ENCODE data around the gene GAS7. TPM values are rescaled to one million over a fixed set of nuclear protein-coding genes. Genes with fewer than 3 reads are reported as not detected.

Gene GAS7
- total RNA-seq, 1 donor from 2014 or later: 2.0 TPM

DNA sequence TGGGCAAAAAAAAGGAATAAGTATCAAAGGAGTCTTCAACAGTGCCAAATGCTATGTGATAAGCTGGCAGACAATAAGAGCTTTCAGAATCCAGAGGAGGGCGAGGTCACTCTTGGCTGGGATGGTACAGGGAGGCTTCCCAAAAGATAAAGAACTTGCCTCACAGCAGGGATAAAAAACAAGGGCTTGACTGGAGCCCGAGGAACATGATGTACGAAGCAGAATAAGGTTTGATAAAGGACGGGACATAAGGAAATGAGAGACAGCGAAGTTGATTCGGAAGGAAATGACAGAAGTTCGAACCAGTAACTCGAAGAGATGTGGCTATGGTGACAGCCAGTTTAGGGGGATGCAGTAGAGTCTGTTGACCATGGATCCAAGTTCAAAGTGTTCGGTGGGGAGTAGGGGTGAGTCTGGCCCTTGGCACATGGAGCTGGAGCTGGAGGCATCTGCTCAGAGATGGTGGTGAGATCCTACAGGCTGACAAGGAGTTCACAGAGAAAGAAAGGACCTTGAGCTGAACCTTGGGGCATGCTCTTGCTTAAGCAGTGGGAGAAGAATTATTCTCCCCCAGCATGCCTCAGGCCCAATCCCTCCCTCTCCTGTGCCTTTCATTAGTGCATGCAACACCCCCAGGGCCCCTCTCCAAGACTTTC lies 155.7 kb downstream of the GAS7 start:
- Mint-ChIP-seq H3K4me3 (ENCODE audit: unreplicated experiment) (no peak overlapping the region), H3K27me3 (ENCODE audit: unreplicated experiment) (no peaks in the 10 kb centered on the region), H3K9me3 (ENCODE audit: unreplicated experiment) (no peaks in the 10 kb centered on the region), H3K4me1 (ENCODE audit: low read depth, unreplicated experiment) (no peaks in the 10 kb centered on the region), H3K27ac (ENCODE audit: unreplicated experiment) (no peak overlapping the region), H3K36me3 (ENCODE audit: unreplicated experiment) (no peaks in the 10 kb centered on the region)
- no peak for DNase-seq
- TF ChIP-seq, protein P1, sequence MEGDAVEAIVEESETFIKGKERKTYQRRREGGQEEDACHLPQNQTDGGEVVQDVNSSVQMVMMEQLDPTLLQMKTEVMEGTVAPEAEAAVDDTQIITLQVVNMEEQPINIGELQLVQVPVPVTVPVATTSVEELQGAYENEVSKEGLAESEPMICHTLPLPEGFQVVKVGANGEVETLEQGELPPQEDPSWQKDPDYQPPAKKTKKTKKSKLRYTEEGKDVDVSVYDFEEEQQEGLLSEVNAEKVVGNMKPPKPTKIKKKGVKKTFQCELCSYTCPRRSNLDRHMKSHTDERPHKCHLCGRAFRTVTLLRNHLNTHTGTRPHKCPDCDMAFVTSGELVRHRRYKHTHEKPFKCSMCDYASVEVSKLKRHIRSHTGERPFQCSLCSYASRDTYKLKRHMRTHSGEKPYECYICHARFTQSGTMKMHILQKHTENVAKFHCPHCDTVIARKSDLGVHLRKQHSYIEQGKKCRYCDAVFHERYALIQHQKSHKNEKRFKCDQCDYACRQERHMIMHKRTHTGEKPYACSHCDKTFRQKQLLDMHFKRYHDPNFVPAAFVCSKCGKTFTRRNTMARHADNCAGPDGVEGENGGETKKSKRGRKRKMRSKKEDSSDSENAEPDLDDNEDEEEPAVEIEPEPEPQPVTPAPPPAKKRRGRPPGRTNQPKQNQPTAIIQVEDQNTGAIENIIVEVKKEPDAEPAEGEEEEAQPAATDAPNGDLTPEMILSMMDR (IDR thresholded peaks at IDR 0.05; ENCODE audit: partially characterized antibody, unreplicated experiment): no peak

DNA sequence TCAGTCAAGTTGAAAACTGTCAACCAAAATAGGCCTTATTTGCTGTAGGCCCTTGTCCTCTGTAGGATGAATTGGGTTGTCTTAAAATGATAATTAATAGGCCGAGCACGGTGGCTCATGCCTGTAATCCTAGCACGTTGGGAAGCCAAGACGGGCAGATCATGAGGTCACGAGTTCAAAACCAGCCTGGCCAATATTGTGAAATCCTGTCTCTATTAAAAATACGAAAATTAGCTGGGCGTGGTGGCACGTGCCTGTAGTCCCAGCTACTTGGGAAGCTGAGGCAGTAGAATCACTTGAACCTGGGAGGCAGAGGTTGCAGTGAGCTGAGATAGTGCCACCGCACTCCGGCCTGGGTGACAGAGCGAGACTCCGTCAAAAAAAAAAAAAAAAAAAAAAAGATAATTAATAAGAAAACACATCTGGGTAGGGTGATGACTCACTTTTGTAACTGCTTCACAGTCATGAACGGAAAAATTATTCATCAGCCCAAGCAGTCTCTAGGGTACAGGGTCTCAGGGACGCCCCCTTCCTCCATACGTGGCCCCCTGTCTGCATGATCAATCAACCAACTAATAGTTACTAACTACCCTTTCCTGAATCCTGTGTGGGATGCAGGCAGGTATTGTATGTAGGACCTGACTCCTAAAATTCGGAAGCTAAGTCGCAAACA lies 156.4 kb downstream of the GAS7 start:
- H3K36me3 Mint-ChIP-seq (ENCODE audit: unreplicated experiment): no peaks in the 10 kb centered on the region
- H3K4me3 Mint-ChIP-seq (ENCODE audit: unreplicated experiment): no peak overlapping the region
- no peak for DNase-seq
- H3K27me3 Mint-ChIP-seq (ENCODE audit: unreplicated experiment): no peaks in the 10 kb centered on the region
- H3K27ac Mint-ChIP-seq (ENCODE audit: unreplicated experiment): no peak overlapping the region
- H3K4me1 Mint-ChIP-seq (ENCODE audit: low read depth, unreplicated experiment): no peaks in the 10 kb centered on the region
- TF ChIP-seq, protein P1 (IDR thresholded peaks at IDR 0.05; ENCODE audit: partially characterized antibody, unreplicated experiment): no peak
- no peaks in the 10 kb centered on the region for H3K9me3 Mint-ChIP-seq (ENCODE audit: unreplicated experiment)

DNA sequence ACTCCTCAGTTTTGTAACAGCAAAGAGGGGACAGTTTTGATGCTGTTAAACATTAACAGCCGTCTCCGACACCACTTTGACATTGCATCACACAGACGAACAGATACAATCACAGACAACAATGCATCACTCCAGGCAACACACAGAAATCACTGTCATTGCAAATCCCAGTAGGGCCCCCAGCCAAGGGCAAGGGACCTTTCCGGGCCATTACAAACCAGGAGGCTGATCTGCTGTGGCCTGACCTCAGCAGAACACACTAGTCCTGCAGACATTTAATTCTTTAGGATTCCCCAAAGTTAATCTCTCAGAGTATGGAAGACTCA lies 157.2 kb downstream of the GAS7 start:
- H3K27me3 Mint-ChIP-seq (ENCODE audit: unreplicated experiment): no peaks in the 10 kb centered on the region
- no peaks in the 10 kb centered on the region for H3K9me3 Mint-ChIP-seq (ENCODE audit: unreplicated experiment)
- H3K36me3 Mint-ChIP-seq (ENCODE audit: unreplicated experiment): no peaks in the 10 kb centered on the region
- H3K4me1 Mint-ChIP-seq (ENCODE audit: low read depth, unreplicated experiment): no peaks in the 10 kb centered on the region
- TF ChIP-seq, protein P1 (IDR thresholded peaks at IDR 0.05; ENCODE audit: partially characterized antibody, unreplicated experiment): no peak
- H3K27ac Mint-ChIP-seq (ENCODE audit: unreplicated experiment): no peak overlapping the region
- no peak overlapping the region for H3K4me3 Mint-ChIP-seq (ENCODE audit: unreplicated experiment)
- DNase-seq: no peak

DNA sequence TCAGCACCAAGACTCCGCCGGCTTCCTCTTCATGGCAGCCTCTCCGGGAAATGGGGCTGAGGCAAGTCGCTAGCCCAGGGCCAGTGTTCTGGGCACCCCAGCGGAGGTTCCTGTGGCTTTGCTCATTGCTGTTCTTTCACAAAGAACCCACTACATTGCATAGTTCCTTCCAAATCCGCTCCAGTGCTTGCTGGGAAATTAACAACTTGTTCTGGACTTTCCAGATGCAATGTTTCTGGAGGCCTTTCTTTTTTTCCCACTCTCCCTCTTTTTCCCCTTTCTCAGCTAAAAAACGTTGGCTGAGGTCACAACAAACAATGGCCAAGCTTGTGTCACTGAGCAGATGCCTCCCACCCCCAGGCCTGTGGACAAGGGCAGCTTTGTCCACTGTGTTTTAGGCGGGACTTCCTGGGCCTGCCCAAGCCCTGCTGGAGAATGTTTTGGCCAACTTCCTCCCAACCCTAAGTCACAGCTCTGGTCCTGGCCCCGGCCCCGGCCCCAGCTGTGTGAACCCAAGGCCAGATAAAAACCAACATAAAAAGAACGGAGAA lies 161.8 kb downstream of the GAS7 start:
- no peaks in the 10 kb centered on the region for H3K36me3 Mint-ChIP-seq (ENCODE audit: unreplicated experiment)
- TF ChIP-seq, protein P1 (IDR thresholded peaks at IDR 0.05; ENCODE audit: partially characterized antibody, unreplicated experiment): no peak
- H3K27me3 Mint-ChIP-seq (ENCODE audit: unreplicated experiment): peaks cover 3% of the 10 kb centered on the region
- no peak for DNase-seq
- peaks cover 2% of the 10 kb centered on the region for H3K9me3 Mint-ChIP-seq (ENCODE audit: unreplicated experiment)
- no peak overlapping the region for H3K4me3 Mint-ChIP-seq (ENCODE audit: unreplicated experiment)
- H3K4me1 Mint-ChIP-seq (ENCODE audit: low read depth, unreplicated experiment): peaks cover 1% of the 10 kb centered on the region
- H3K27ac Mint-ChIP-seq (ENCODE audit: unreplicated experiment): no peak overlapping the region

DNA sequence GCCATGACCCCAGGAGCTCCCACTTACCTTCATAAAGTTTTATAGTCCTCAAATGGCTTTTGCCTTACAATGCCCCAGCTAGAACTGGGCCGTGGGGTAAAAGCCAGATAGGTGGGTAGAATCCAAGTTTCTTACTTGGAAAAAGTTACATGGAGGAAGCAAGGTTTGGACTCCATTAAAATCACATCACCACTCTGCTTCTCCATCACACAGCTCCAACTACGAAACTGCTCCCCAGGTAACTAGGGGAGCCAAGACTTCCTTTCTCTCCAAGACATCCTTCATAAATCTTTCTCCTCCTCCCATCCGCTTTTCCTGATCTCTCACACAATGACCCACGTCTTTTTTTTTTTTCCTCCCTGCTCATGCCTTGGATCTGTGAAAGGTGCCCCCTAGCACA lies 162.5 kb downstream of the GAS7 start:
- Mint-ChIP-seq H3K27me3 (ENCODE audit: unreplicated experiment) (peaks cover 3% of the 10 kb centered on the region), H3K27ac (ENCODE audit: unreplicated experiment) (no peak overlapping the region), H3K9me3 (ENCODE audit: unreplicated experiment) (peaks cover 2% of the 10 kb centered on the region), H3K4me3 (ENCODE audit: unreplicated experiment) (no peak overlapping the region), H3K36me3 (ENCODE audit: unreplicated experiment) (no peaks in the 10 kb centered on the region), H3K4me1 (ENCODE audit: low read depth, unreplicated experiment) (peaks cover 1% of the 10 kb centered on the region)
- TF ChIP-seq, protein P1 (IDR thresholded peaks at IDR 0.05; ENCODE audit: partially characterized antibody, unreplicated experiment): no peak
- DNase-seq: no peak

Measured in glutamatergic neuron (in vitro differentiated cells).